DOHH2 (cell line): Measurements from ENCODE around the gene RHOBTB3.
A peak's percentile ranks its signal among the peaks of the same experiment; 100 is the strongest.

Source experiments
- H3F3A ChIP-seq: fragments of 200-600 bp; sonication (generic), shearing (Covaris generic); 2 replicates; pipeline ENCODE4 v1.6.0; 2016; ENCODE audit warnings: antibody characterized with exemption, mild to moderate bottlenecking; ENCODE audit not compliant: control insufficient read depth, insufficient read depth
- H3K27ac ChIP-seq: fragments of 200-600 bp; sonication (generic); 2 replicates; pipeline ENCODE4 v1.5.1; 2014; ENCODE audit warnings: low read depth, mild to moderate bottlenecking, low read length, moderate library complexity
- H3K27me3 ChIP-seq: fragments of 200-600 bp; sonication (generic); 2 replicates; pipeline ENCODE4 v1.6.1; 2014; ENCODE audit warnings: mild to moderate bottlenecking, low read length, mixed read lengths; ENCODE audit not compliant: control insufficient read depth
- H3K36me3 ChIP-seq: fragments of 200-600 bp; sonication (generic); 2 replicates; pipeline ENCODE4 v1.6.1; 2014; ENCODE audit warnings: mild to moderate bottlenecking, low read length, moderate library complexity, mixed read lengths; ENCODE audit not compliant: control insufficient read depth
- H3K4me1 ChIP-seq: fragments of 200-600 bp; sonication (generic); 2 replicates; pipeline ENCODE4 v1.6.1; 2014; ENCODE audit warnings: mild to moderate bottlenecking, low read length, mixed read lengths; ENCODE audit not compliant: control insufficient read depth
- H3K4me2 ChIP-seq: fragments of 200-600 bp; sonication (generic); 2 replicates; pipeline ENCODE4 v1.6.0; 2014; ENCODE audit warnings: mild to moderate bottlenecking, low read length, moderate library complexity
- H3K4me3 ChIP-seq: fragments of 200-600 bp; sonication (generic); 2 replicates; pipeline ENCODE4 v1.5.1; 2014; ENCODE audit warnings: mild to moderate bottlenecking, low read length, mixed read lengths
- H3K79me2 ChIP-seq: fragments of 200-600 bp; sonication (generic); 2 replicates; pipeline ENCODE4 v1.6.1; 2014; ENCODE audit warnings: mild to moderate bottlenecking, low read length, mixed read lengths; ENCODE audit not compliant: control insufficient read depth
- H3K9me2 ChIP-seq: fragments of 200-600 bp; sonication (generic); replicated peaks from 2 replicates; pipeline ENCODE4 v1.6.1; 2014; ENCODE audit warnings: mild to moderate bottlenecking, low read length, mixed read lengths; ENCODE audit not compliant: control insufficient read depth
- H3K9me3 ChIP-seq: fragments of 200-600 bp; sonication (generic); 2 replicates; pipeline ENCODE4 v1.6.1; 2014; ENCODE audit warnings: antibody characterized with exemption, low read length, mixed read lengths; ENCODE audit not compliant: control insufficient read depth, insufficient read depth
- H4K20me1 ChIP-seq: fragments of 200-600 bp; sonication (generic); 2 replicates; pipeline ENCODE4 v1.6.0; 2014; ENCODE audit warnings: low read depth, mild to moderate bottlenecking, antibody characterized with exemption, low read length, moderate library complexity; ENCODE audit not compliant: control insufficient read depth, insufficient read depth
- EZH2phosphoT487 ChIP-seq: fragments of 200-600 bp; sonication (generic); IDR thresholded peaks from 2 replicates; pipeline ENCODE4 v1.6.1; 2017; ENCODE audit warnings: borderline replicate concordance, mild to moderate bottlenecking, antibody characterized with exemption, low read length, moderate library complexity, mixed read lengths
- TF ChIP-seq, protein P1 (sequence below): fragments of 200-600 bp; sonication (generic); IDR thresholded peaks from one replicate; pipeline ENCODE4 v1.5.1; 2014; ENCODE audit warnings: antibody characterized with exemption, mild to moderate bottlenecking, low read depth, low read length; ENCODE audit not compliant: poor library complexity, severe bottlenecking

RHOBTB3 gene

DNA sequence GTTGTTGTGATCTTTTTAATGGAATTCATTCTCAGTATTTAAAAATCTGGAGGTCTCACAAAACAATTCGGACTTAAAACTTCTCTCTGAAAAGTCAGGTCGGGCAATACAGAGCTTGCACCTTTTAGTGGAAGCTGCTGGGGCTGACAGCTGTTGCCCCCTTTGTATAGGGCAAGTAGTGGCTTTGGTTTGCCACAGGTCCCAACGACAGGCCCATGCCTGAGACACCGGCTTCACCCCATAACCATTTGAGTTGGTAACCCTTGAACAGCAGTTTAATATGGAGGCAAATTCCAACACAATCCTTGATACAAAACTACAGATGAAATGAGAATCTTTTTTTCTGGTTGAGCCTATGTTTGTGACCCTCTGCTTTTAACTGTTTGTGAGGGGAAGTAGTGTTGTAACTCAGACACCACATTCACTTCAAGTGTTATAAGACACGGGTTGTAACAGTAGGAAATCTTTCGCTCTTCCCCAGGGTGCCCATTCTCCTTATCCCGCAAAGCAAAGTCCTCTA lies 92.1 kb downstream of the RHOBTB3 start:
- H3K4me3 ChIP-seq, result peak overlapping the region; percentile 82
- peak overlapping the region; percentile 64 for H3K27ac ChIP-seq
- H3K4me2 ChIP-seq, result peak overlapping the region; percentile 92
- H3K4me1 ChIP-seq, result peaks cover 59% of the 10 kb centered on the region
- no peaks in the 10 kb centered on the region for H3K9me3 ChIP-seq
- no peaks in the 10 kb centered on the region for H4K20me1 ChIP-seq
- TF ChIP-seq, protein P1, sequence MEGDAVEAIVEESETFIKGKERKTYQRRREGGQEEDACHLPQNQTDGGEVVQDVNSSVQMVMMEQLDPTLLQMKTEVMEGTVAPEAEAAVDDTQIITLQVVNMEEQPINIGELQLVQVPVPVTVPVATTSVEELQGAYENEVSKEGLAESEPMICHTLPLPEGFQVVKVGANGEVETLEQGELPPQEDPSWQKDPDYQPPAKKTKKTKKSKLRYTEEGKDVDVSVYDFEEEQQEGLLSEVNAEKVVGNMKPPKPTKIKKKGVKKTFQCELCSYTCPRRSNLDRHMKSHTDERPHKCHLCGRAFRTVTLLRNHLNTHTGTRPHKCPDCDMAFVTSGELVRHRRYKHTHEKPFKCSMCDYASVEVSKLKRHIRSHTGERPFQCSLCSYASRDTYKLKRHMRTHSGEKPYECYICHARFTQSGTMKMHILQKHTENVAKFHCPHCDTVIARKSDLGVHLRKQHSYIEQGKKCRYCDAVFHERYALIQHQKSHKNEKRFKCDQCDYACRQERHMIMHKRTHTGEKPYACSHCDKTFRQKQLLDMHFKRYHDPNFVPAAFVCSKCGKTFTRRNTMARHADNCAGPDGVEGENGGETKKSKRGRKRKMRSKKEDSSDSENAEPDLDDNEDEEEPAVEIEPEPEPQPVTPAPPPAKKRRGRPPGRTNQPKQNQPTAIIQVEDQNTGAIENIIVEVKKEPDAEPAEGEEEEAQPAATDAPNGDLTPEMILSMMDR, result no peak
- TF ChIP-seq EZH2phosphoT487, result no peak
- H3K36me3 ChIP-seq, result no peaks in the 10 kb centered on the region; the same call in 1 of the 2 replicates
- H3K27me3 ChIP-seq, result no peaks in the 10 kb centered on the region
- H3K9me2 ChIP-seq, result no peaks in the 10 kb centered on the region
- H3F3A ChIP-seq, result peaks cover 5% of the 10 kb centered on the region
- peaks cover 37% of the 10 kb centered on the region for H3K79me2 ChIP-seq

DNA sequence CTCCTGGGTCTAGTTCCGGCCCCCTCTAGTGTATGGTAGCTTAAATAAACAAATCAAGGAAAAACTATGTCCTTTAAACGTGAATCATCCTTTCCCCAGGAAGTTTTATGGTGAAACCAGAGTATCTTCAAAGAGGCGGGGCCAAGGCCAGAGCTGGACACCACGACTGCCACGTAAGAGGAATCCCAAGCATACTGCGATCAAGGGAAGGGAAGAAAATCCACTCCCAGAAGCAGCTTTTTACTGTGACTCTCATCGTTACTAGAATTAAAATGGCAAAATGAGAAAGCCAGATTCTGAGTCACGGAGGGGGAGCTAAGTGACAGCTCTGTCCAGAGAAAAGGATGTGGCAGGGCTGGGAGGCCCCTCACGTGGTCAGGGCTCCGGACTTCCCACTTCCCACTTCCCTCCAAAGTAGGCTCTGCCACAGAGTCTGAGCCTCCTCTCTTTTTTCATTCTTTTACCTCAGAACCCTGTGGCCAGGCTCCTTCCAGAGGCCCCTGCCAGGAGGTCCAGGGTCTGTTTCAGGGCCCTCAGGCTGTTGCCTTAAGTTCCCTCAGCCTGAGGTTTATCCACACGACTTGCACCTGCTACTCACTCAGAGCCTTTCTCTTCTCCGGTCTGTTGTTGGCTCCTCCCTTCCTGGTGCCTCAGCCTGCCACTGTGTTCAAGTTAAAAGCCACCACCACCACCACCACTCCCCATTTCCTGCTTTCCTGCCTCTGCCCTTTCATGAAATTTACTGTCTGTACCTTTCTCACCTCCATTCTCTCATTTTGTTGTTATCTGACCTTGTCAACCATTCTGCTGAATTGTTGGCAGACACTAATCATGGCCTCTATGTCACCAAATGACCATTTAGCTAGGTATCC lies 92.8 kb downstream of the RHOBTB3 start:
- Histone ChIP-seq H3K4me3 (peak overlapping the region; percentile 82), H3K4me1 (peaks cover 52% of the 10 kb centered on the region), H3K9me3 (no peaks in the 10 kb centered on the region)

DNA sequence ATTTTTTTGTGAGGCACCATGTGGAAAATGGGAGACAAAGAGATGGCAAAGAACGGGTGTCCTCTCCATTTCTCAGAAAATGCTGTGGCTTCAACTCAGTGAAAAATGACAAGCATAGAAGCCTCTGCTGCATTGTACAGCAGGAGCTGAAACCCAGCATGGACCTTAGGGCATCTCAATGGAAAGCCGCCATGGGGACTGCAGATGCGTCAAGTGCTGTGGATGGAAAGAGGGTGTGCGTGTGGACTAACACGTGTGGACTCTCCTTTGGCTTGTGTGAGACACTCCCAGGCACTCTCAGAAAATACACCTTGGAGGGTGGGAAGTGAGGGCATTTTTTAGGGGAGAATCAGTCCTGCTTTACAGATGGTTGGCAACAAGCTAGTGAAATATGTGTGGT lies 93.6 kb downstream of the RHOBTB3 start:
- peaks cover 5% of the 10 kb centered on the region for H3F3A ChIP-seq
- H3K27me3 ChIP-seq, result no peaks in the 10 kb centered on the region

More for the DNA sequence above, 92.8 kb downstream of the RHOBTB3 start:
- Histone ChIP-seq H3K79me2 (peaks cover 30% of the 10 kb centered on the region), H3F3A (peaks cover 5% of the 10 kb centered on the region), H3K27me3 (no peaks in the 10 kb centered on the region), H4K20me1 (no peaks in the 10 kb centered on the region), H3K27ac (peak overlapping the region; percentile 64; the same call in 1 of the 2 replicates), H3K36me3 (no peaks in the 10 kb centered on the region; the same call in 1 of the 2 replicates), H3K9me2 (no peaks in the 10 kb centered on the region), H3K4me2 (peak overlapping the region; percentile 92)
- TF ChIP-seq, protein P1, result no peak
- no peak for TF ChIP-seq EZH2phosphoT487

More for the DNA sequence above, 93.6 kb downstream of the RHOBTB3 start:
- no peaks in the 10 kb centered on the region for H3K9me3 ChIP-seq
- H3K9me2 ChIP-seq, result no peaks in the 10 kb centered on the region
- no peak overlapping the region for H3K4me2 ChIP-seq
- H3K36me3 ChIP-seq, result no peaks in the 10 kb centered on the region
- H3K4me3 ChIP-seq, result no peak overlapping the region
- peaks cover 25% of the 10 kb centered on the region for H3K79me2 ChIP-seq
- TF ChIP-seq, protein P1, result no peak
- TF ChIP-seq EZH2phosphoT487, result no peak
- H4K20me1 ChIP-seq, result no peaks in the 10 kb centered on the region
- 0 out of 2 replicates have a peak overlapping the region, but pooled peaks have one; percentile 64 for H3K27ac ChIP-seq
- peaks cover 44% of the 10 kb centered on the region for H3K4me1 ChIP-seq
